Choroid plexus epithelial cell (primary cell): Measurements from ENCODE around the gene TTC7B.

Source experiments
- DNase-seq: peaks from one replicate; pipeline ENCODE4 v3.0.0-alpha.2; 2010; ENCODE audit warnings: low read depth
- H3K4me3 ChIP-seq: 2 replicates; pipeline ENCODE4 v1.5.1; 2011; ENCODE audit warnings: low read depth, mild to moderate bottlenecking, control low read depth, low read length, moderate library complexity
- TF ChIP-seq, protein P1 (sequence below): conservative IDR thresholded peaks from 2 replicates; pipeline ENCODE4 v1.5.1; 2011; ENCODE audit warnings: low read depth, mild to moderate bottlenecking, control low read depth, inconsistent platforms, low read length, moderate library complexity

The TTC7B gene

DNA sequence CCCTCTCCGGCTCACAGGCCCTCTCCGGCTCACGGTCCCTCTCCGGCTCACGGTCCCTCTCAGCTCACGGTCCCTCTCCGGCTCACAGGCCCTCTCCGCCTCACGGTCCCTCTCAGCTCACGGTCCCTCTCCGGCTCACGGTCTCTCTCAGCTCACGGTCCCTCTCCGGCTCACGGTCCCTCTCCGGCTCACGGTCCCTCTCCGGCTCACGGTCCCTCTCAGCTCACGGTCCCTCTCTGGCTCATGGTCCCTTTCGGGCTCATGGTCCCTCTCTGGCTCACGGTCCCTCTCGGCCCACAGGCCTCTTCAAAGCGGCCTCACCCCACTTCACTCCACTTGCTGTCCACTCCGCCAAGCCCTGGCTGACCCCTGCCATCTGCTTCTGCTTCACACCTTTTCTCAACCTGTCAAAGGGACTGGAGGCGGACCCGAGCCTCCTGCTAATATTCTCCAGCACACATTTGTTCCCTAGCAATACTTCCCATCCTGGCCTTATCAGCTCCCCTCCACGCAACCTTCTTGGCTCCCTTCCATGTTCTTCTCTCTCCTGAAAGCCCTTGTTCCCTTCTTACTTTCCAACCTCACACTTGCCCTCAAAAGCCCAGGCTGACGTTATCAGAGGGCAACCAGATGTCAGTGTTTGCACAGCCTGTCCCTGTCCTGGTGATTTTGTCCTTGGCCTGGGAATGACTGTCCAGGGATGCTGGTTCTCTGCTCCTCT, 242.7 kb downstream of the TTC7B start:
- no peak for DNase-seq
- TF ChIP-seq, protein P1, sequence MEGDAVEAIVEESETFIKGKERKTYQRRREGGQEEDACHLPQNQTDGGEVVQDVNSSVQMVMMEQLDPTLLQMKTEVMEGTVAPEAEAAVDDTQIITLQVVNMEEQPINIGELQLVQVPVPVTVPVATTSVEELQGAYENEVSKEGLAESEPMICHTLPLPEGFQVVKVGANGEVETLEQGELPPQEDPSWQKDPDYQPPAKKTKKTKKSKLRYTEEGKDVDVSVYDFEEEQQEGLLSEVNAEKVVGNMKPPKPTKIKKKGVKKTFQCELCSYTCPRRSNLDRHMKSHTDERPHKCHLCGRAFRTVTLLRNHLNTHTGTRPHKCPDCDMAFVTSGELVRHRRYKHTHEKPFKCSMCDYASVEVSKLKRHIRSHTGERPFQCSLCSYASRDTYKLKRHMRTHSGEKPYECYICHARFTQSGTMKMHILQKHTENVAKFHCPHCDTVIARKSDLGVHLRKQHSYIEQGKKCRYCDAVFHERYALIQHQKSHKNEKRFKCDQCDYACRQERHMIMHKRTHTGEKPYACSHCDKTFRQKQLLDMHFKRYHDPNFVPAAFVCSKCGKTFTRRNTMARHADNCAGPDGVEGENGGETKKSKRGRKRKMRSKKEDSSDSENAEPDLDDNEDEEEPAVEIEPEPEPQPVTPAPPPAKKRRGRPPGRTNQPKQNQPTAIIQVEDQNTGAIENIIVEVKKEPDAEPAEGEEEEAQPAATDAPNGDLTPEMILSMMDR = no peak
- H3K4me3 ChIP-seq = no peak overlapping the region

DNA sequence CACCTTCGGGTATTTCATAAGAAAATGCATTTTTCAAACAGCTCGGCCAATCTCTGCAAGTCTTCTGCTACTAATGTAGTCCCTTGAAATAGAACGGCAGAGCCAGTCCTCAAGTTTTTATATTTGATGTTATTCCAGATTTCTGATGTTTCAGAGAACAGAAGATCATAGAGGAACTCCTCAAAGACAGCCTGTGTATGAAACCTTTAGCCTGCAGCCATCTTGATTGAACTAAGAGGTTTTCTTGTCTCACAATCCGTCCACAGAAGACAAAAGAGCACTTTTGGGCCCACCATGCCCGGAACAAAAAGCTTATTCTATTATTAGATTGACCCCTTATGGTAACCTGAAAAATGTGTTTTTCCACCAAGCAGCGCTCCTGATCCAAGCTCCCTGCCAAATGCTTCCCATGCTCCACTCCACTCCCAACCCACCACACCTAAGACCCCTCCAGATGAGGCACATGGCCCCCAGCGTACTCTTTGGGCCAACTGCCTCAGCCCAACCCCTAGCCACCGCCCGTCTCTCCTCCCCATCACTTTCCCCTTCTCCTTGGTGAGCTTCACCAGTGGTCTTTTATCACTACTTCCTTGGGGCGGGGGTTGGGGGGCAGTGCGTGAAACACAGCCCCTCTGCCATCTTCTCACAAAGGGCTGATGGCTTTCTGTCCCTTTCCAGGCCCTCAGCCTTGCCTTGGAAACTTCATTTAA, 243.6 kb downstream of the TTC7B start:
- H3K4me3 ChIP-seq = no peak overlapping the region
- no peak for DNase-seq
- TF ChIP-seq, protein P1 = no peak

DNA sequence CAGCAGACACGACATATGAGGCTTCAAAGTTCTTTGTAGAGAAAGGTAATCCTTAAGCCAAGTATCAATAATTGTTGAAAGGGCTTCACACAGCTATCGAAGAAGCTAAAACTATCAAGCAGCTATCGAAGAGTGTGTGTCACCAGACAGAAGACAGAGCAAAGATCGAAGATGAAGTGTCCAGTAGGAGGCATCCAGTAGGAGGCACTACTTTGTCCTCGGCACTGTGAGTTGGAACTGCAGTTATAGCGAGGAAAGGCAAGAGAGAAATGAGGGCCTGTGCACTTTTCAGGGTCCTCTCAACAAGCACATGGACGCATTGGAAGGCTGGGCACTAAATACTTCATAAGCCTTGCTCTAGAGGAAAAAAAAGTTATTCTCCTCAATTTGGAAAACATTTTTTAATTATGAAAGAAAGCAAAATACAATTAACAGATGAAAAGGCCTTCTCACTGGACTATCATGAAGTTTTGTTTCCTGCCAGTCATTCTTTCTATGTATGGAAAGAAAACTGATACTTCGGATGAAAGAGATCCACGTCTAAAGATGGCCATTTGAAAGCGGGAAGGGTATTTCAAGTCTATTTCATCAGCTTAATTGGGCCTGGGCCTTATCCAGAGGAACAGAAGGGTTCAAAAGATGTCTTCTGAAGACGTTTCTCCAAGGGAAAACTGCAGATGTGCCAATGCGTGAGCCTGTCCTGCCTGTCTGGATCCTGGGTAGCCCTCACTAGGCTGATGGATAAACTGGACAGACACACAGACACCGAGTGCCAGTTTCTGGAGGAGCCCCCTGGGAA, 244.9 kb downstream of the TTC7B start:
- DNase-seq = no peak
- TF ChIP-seq, protein P1 = no peak
- H3K4me3 ChIP-seq = no peak overlapping the region

DNA sequence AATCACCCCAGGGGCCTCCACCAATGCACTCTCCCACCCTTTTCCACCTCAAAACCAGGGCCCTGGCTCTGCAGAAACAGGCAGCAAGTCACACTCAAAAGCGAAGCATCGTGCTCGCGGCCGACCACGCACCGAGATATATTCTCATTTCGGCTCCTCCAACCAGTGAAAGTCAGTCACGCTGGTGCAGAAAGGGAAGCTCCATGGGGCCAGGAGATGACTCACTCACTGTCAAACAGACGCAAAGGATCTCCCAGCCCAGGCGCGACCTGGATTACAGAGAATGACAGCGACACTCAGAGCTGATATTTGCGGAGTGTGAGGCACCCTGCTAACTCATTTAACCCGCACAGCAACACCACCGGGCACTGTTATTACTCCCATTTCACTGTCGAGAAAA, 245.8 kb downstream of the TTC7B start:
- no peak for DNase-seq
- H3K4me3 ChIP-seq = no peak overlapping the region
- TF ChIP-seq, protein P1 = no peak

DNA sequence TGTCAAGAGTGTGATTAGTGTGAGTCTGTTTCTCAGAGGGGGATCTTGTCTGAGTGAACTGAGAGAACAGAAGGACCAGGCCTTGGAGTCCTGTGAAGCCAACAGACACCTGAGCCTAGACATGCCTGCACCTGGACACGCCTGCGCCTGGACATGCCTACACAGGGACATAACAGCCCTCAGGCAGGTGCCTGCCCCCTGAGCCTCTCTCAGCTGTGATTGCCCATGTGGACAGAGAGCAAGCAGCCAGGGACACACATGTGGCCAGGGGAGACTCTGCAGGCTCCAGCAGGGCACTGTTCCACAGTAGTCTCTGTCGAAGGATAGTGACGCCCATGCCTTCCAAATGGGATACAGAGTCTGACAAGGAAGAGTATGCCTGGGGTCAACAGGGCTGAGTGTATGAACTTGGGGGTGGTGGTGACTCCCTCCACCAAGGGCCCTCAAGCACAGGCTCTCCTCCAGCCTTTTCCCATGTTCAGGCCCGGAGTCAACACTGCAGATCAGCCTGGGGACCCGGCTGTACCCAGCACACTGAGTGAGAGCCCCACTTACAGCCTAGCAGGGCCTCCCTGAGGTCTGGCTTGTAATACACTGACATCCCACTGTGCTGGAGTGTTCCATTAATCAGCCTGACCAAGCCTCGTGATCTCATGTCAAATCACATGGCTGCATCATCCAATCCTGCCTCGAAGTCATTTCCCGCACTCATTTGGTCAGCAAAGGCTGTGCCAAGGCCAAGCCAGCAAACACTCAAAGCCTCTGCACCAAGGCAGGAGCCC, 246.4 kb downstream of the TTC7B start:
- peak; percentile 18 for DNase-seq
- TF ChIP-seq, protein P1 = no peak
- no peak overlapping the region for H3K4me3 ChIP-seq

DNA sequence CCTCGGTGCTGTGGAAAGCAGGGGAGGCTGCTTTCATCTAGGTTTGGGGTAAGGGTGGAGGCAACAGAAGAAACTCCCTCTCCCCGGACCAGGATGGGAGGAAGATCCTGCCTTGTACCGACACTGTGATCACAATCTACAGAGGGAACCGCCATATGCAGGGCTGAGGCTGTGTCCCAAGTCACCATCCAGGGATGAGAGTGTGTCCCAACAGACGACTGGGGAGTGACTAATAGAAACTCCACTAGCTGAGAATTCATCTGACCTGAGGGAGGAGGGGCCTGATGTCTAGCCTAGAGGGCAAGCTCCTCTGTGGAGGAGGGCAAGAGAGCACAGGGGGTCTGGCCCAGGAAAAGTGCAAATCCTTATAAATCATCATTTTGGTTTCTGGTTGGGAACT, 247.0 kb downstream of the TTC7B start:
- no peak for DNase-seq
- TF ChIP-seq, protein P1 = no peak
- H3K4me3 ChIP-seq = no peak overlapping the region
